Fibroblast of pulmonary artery (primary cell): ENCODE measurements around the gene DLGAP3.

Experiments
- DNase-seq: peaks from one replicate; pipeline ENCODE4 v3.0.0-alpha.2; 2010; ENCODE audit warnings: low read depth
- H3K4me3 ChIP-seq: replicated peaks from 2 replicates; pipeline ENCODE4 v1.5.1; 2011; ENCODE audit warnings: low read depth, mild to moderate bottlenecking, control low read depth, low read length, moderate library complexity
- CTCF ChIP-seq: IDR thresholded peaks from 2 replicates; pipeline ENCODE4 v1.5.1; 2011; ENCODE audit warnings: mild to moderate bottlenecking, control low read depth, low read length, inconsistent platforms; ENCODE audit errors: missing control alignments

Gene DLGAP3

GRCh38 chr1:34923490-34923889, 6.0 kb downstream of the DLGAP3 start:
- no peak overlapping the region for H3K4me3 ChIP-seq
- no peak for TF ChIP-seq CTCF
- DNase-seq: no peak

DNA sequence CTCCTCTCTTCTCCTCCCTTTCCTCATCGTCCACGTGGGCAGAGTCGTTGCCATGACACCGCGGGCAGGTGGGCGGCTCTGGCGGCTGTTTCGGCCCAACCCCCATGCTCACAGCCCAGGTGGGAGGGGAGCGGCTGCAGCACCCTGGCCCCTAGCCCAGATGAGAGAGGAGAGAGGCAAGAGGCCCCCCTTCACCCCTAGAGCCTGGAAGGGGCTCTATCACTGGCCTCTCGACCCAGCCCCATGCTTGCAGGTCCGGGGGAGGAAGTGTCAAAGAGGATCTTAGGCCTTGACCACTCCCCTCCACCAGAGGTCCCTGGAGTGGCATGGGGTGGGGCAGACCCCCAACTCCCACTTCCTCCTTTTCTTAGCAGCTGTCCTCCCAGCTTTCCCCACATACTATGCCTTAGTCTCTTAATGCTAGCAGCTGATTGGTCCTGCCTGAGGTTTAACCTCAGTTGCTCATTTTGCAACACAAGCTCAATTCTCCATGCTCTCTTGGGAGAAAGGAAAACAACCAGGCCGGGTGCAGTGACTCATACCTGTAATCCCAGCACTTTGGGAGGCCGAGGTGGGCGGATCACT, 10.4 kb downstream of the DLGAP3 start:
- no peak for TF ChIP-seq CTCF
- H3K4me3 ChIP-seq: no peak overlapping the region
- DNase-seq: no peak

GRCh38 chr1:34918386-34918976, 11.0 kb downstream of the DLGAP3 start:
- H3K4me3 ChIP-seq: no peak overlapping the region
- no peak for TF ChIP-seq CTCF
- no peak for DNase-seq

GRCh38 chr1:34917017-34917416, 12.4 kb downstream of the DLGAP3 start:
- TF ChIP-seq CTCF: no peak
- H3K4me3 ChIP-seq: no peak overlapping the region
- no peak for DNase-seq

GRCh38 chr1:34916104-34916503, 13.3 kb downstream of the DLGAP3 start:
- no peak overlapping the region for H3K4me3 ChIP-seq
- no peak for TF ChIP-seq CTCF
- DNase-seq: no peak

DNA sequence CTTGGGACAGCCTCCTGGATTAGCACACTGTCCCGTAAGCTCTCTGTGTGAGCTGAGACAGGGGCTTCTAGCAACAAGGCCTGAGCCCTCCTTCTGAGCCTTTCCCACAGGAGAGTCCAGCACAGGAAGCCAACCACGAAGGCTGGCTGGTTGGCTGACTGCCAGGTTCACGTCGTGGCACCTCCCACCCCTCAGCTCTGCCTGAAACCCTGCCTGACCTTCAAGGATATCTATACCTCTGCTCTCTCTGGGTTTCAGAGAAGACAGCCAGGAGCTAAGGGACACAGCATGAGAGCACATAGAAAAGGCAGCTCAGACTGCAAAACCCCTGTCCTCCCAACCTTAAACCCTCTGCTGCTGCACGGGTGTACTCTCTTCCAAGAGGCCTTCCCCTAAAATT, 13.9 kb downstream of the DLGAP3 start:
- no peak overlapping the region for H3K4me3 ChIP-seq
- no peak for DNase-seq
- no peak for TF ChIP-seq CTCF

- DNase-seq: no peak
- no peak for TF ChIP-seq CTCF
- H3K4me3 ChIP-seq: no peak overlapping the region
Measured at GRCh38 chr1:34914958-34915357, 14.5 kb downstream of the DLGAP3 start.
